Measurements from ENCODE around the gene GPX4. TPM values are rescaled to one million over a fixed set of nuclear protein-coding genes. Genes with fewer than 3 reads are reported as not detected.
A peak's percentile ranks its signal among the peaks of the same experiment; 100 is the strongest.

The GPX4 gene
- total RNA-seq, 1 donor = 288 TPM

DNA sequence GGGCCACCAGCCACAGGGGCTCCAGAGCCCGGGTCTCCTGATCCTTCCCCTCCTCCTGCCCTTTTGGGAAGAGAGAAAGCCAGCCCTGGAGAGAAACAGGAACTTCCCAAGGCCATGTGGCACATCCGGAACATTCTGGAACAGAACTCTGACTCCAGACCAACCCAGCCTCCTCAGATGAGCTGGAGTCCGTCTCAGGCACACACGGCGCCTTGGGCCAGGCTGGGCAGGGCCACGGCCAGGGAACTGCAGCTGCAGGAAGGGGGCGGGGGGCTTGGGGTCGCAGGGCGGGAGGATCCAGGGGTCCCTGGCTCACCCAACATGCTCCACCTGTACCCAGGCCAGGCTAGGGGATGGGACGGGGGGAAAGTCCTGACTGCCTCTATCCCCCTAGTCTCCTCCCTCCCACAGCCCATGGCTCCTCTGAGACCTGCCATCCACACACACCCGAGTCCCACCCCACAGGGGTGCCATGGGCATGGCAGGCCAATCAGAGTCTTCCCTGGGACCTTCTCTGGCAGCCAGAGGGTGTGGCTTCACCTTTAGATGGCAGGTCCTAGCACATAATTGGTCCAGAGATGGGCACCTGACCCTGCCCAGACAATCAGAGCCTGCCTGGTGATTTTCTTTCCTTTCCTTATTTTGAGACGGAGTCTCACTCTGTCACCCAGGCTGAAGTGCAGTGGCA, 47.4 kb downstream of the GPX4 start:
- TF ChIP-seq, protein P1, sequence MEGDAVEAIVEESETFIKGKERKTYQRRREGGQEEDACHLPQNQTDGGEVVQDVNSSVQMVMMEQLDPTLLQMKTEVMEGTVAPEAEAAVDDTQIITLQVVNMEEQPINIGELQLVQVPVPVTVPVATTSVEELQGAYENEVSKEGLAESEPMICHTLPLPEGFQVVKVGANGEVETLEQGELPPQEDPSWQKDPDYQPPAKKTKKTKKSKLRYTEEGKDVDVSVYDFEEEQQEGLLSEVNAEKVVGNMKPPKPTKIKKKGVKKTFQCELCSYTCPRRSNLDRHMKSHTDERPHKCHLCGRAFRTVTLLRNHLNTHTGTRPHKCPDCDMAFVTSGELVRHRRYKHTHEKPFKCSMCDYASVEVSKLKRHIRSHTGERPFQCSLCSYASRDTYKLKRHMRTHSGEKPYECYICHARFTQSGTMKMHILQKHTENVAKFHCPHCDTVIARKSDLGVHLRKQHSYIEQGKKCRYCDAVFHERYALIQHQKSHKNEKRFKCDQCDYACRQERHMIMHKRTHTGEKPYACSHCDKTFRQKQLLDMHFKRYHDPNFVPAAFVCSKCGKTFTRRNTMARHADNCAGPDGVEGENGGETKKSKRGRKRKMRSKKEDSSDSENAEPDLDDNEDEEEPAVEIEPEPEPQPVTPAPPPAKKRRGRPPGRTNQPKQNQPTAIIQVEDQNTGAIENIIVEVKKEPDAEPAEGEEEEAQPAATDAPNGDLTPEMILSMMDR (IDR thresholded peaks at IDR 0.05; ENCODE audit: insufficient read depth, low read length) = no peak
- no peak for DNase-seq (ENCODE audit: low read depth)

DNA sequence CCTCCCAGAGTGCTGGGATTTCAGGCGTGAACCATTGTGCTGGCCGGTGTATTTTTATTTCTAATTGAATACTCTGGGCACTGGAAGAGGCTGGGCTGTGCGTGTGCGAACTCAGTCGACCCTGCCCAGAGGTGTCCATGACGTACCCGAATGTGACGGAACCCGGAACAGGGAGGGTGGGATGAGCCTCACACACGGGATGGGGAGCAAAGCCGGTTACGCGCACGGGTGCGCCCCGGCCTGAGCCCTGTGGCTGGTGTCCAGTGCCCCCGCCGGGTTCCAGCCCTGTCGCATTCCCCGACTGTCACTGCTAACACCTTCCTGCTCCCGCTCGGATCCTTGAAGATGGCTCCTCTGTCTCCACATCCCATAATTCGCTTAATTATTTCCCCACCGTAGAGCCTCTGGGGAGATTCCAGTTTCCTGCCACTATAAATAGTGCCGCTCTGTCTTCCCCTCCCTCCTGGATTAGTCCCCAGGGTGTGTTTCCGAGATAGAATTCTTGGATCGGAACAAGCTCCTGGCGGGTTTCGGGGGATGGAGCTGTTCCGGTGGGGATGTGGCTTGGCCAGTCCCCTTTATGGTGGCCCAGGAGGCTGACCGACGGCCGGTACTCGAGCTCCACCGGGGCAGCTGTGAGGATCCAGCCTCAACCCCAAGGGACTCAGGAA, 48.3 kb downstream of the GPX4 start:
- TF ChIP-seq, protein P1 (IDR thresholded peaks at IDR 0.05; ENCODE audit: insufficient read depth, low read length) = no peak
- peak; percentile 26 for DNase-seq (ENCODE audit: low read depth)
- no peak overlapping the region for H3K4me3 ChIP-seq (ENCODE audit: low read depth, low read length)

More for the DNA sequence above, 47.4 kb downstream of the GPX4 start:
- H3K4me3 ChIP-seq (ENCODE audit: low read depth, low read length) = no peak overlapping the region

DNA sequence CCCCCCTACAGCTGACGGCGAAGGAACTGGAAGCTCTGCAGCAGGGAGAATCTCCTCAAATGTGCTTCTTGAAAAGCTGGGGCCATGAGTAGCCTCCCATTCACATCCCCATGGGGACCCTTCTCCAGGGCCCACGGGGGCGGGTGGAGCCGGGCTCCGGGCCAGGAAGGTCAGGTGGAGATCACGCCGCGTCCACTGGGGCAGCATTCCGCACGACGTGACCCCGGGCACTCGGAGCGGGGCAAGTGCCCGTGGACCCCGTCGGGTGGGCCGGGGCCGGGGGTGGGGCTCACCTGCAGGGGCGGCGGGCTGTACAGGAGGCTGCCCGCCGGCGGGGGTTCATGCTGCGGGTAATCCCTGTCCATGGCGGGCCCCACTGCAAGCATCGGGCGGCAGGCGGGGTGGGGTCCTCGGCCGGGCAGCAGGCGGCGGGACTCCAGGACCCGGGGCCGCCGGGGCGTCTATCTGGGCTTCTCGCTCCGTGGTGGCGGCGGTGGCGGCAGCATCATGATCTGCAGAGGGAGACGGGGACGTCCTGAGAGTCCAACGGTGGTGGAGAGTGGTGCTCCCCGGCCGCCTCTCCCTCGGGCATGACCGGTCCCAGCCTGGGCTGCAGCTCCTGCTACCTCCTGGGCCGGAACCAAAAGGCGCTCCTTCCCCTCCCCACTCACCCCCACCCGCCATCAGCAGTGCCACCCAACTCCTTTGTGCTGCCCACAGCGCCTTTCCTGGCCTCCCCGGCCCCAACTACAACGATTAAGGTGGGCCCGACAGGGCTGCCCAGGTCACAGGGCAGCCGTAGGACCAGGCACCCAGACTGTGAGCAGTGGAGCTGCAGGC, 50.3 kb downstream of the GPX4 start:
- DNase-seq (ENCODE audit: low read depth) = no peak
- TF ChIP-seq, protein P1 (IDR thresholded peaks at IDR 0.05; ENCODE audit: insufficient read depth, low read length) = no peak
- peak overlapping the region; percentile 53 for H3K4me3 ChIP-seq (ENCODE audit: low read depth, low read length)

DNA sequence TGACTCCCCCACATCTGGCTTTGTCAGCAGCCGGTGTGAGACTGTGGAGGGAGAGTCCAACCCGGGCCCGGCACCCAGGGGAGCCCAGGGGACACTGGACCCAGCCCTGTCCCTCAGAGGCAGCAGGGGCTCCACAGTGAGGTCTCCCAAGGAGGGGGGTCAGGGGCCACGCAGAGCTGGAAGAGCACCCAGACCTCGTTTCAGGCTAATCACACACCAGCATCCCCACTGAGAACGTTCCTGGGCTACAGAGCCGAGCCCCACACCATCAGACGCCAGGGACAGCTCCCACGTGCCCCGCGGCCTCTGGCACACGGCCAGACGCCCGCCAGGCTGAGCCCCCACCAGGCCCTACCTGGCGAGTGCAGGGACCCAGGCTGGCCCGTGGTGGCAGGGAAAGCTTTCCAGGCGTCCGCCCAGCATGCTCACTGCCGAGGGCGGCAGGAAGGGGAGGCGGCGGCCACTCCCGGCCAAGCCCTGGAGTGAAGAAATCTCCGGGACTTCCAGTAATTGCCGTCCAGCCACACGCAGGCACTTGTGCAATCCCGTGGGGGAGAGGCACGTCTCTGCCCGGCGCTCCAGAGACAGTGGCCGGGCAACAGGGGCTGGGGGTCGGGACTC, 51.0 kb downstream of the GPX4 start:
- TF ChIP-seq, protein P1 (IDR thresholded peaks at IDR 0.05; ENCODE audit: insufficient read depth, low read length) = no peak
- DNase-seq (ENCODE audit: low read depth) = peak; percentile 92
- peak overlapping the region; percentile 53 for H3K4me3 ChIP-seq (ENCODE audit: low read depth, low read length)

DNA sequence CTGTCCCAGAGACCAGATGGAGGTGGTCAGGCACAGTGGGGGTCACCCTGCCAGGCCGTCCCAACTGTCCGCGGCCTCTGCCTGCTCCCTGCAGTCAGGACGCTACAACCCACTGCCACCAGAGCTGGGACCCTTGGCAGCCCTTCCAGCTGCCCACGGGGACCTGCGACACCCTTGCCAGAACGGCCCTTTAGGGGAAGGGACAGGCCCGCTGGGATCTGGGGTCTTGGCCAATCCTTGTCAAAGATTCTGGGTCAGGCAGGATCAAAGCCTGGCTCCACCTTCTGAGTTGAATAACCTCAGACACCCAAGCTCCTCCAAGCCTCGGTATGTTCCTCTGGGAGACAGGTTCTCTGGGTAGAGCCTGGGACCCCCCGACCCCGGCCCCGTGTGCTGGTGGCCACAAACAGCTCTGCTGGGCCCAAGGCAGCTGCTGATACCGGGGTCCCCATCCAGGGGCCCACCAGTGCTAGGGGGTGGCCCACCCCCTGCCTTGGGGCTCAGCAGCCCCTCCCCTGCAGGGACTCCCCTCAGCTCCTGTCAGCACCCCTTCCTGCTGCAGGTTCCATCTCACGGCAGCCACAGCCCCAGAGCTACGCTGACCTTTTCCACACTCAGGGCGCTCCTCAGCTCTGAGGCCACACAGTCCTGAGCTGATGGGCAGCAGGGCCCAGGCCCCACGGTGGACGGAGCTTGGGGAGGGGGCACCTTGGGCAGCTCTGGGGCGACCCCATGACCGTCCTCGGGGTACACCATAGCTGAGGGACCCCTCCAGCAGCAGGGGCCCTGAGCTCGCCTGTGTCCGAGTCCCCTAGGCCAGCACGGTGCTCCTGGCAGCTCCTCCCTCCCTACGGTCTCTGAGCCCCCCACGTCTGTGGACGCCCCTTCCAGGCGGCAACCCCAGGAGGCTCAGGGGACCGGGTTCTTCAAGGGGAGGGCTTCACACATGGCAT, 51.8 kb downstream of the GPX4 start:
- peak overlapping the region; percentile 31 for H3K4me3 ChIP-seq (ENCODE audit: low read depth, low read length)
- peak; percentile 47 for DNase-seq (ENCODE audit: low read depth)
- TF ChIP-seq, protein P1 (IDR thresholded peaks at IDR 0.05; ENCODE audit: insufficient read depth, low read length) = no peak

Other genes starting within 250 kb of the GPX4 start
- 25.8 and 161 TPM in 2 replicates for gene CFD, start 244.3 kb upstream of the GPX4 start, total RNA-seq (ENCODE audit: low replicate concordance)
- 21.0 and 24.5 TPM in 2 replicates for gene MED16, start 210.8 kb upstream of the GPX4 start, total RNA-seq (ENCODE audit: low replicate concordance)
- not detected in 2 replicates for gene RNU6-9, start 210.5 kb upstream of the GPX4 start, total RNA-seq (ENCODE audit: low replicate concordance)
- gene R3HDM4, start 190.8 kb upstream of the GPX4 start, total RNA-seq (ENCODE audit: low replicate concordance) = 8.4 and 25.8 TPM in 2 replicates
- gene KISS1R, start 186.7 kb upstream of the GPX4 start, total RNA-seq (ENCODE audit: low replicate concordance) = not detected in 2 replicates
- 3.7 and 11.2 TPM in 2 replicates for gene ARID3A, start 178.0 kb upstream of the GPX4 start, total RNA-seq (ENCODE audit: low replicate concordance)
- gene WDR18, start 119.6 kb upstream of the GPX4 start, total RNA-seq (ENCODE audit: low replicate concordance) = 16.5 and 45.0 TPM in 2 replicates
- gene GRIN3B, start 103.6 kb upstream of the GPX4 start, total RNA-seq (ENCODE audit: low replicate concordance) = 0.45 and 0.74 TPM in 2 replicates
- gene TMEM259, start 82.9 kb upstream of the GPX4 start, total RNA-seq (ENCODE audit: low replicate concordance) = 44.7 and 49.9 TPM in 2 replicates
- not detected in 2 replicates for gene RNU6-2, start 82.5 kb upstream of the GPX4 start, total RNA-seq (ENCODE audit: low replicate concordance)
- 96.0 and 101 TPM in 2 replicates for gene CNN2, start 77.4 kb upstream of the GPX4 start, total RNA-seq (ENCODE audit: low replicate concordance)
- gene ABCA7, start 63.9 kb upstream of the GPX4 start, total RNA-seq (ENCODE audit: low replicate concordance) = 3.5 and 21.6 TPM in 2 replicates
- 0.18 TPM in 1 of 2 replicates, not detected in the other for gene ARHGAP45, start 36.8 kb upstream of the GPX4 start, total RNA-seq (ENCODE audit: low replicate concordance)
- gene POLR2E, start 8.6 kb upstream of the GPX4 start, total RNA-seq (ENCODE audit: low replicate concordance) = 27.7 and 91.2 TPM in 2 replicates
- 18.5 and 41.2 TPM in 2 replicates for gene SBNO2, start 70.3 kb downstream of the GPX4 start, total RNA-seq (ENCODE audit: low replicate concordance)
- 54.1 and 84.1 TPM in 2 replicates for gene STK11, start 101.8 kb downstream of the GPX4 start, total RNA-seq (ENCODE audit: low replicate concordance)
- gene CBARP, start 134.0 kb downstream of the GPX4 start, total RNA-seq (ENCODE audit: low replicate concordance) = 2.3 and 3.1 TPM in 2 replicates
- gene ATP5F1D, start 137.8 kb downstream of the GPX4 start, total RNA-seq (ENCODE audit: low replicate concordance) = 15.7 and 55.6 TPM in 2 replicates
- 23.2 and 32.5 TPM in 2 replicates for gene MIDN, start 144.6 kb downstream of the GPX4 start, total RNA-seq (ENCODE audit: low replicate concordance)
- gene CIRBP, start 165.3 kb downstream of the GPX4 start, total RNA-seq (ENCODE audit: low replicate concordance) = 245 and 776 TPM in 2 replicates
- gene FAM174C, start 171.5 kb downstream of the GPX4 start, total RNA-seq (ENCODE audit: low replicate concordance) = 25.2 and 123 TPM in 2 replicates
- gene EFNA2, start 181.9 kb downstream of the GPX4 start, total RNA-seq (ENCODE audit: low replicate concordance) = not detected in 2 replicates